A549 (cell line): ENCODE measurements around the gene LACTB.
A peak's percentile ranks its signal among the peaks of the same experiment; 100 is the strongest.

Source experiments
- BCL3 ChIP-seq: fragments of >200 bp; sonication (Bioruptor Twin); formaldehyde crosslinking; IDR thresholded peaks from 3 replicates; pipeline ENCODE4 v1.6.1; 2016
- JUNB ChIP-seq: fragments of >200 bp; sonication (Bioruptor Twin); formaldehyde crosslinking; IDR thresholded peaks from 2 replicates; pipeline ENCODE4 v1.6.1; 2016
- RAD21 ChIP-seq, 2 experiments: fragments of >200 bp in 1 of 2; sonication (Bioruptor Twin) in 1 of 2; formaldehyde crosslinking in 1 of 2; IDR thresholded peaks in 1 of 2; conservative IDR thresholded peaks in 1 of 2; 2 replicates in 1 of 2; 3 replicates in 1 of 2; pipeline ENCODE4 v1.6.1; 2012 to 2018; ENCODE audit warnings: inconsistent platforms in 1 of 2
- RNF2 ChIP-seq: fragments of 200-600 bp; sonication (generic); IDR thresholded peaks from 2 replicates; pipeline ENCODE4 v1.6.1; 2016; ENCODE audit warnings: low read depth, mild to moderate bottlenecking, antibody characterized with exemption, moderate library complexity, borderline replicate concordance
- SREBF2 ChIP-seq: fragments of 450-650 bp; IDR thresholded peaks from 2 replicates; pipeline ENCODE4 v1.6.1; 2014; ENCODE audit warnings: mild to moderate bottlenecking, moderate library complexity
- TF ChIP-seq, protein P1 (sequence below): fragments of >200 bp; sonication (Bioruptor Twin); formaldehyde crosslinking; IDR thresholded peaks from 3 replicates; pipeline ENCODE4 v1.5.1; 2016

DNA sequence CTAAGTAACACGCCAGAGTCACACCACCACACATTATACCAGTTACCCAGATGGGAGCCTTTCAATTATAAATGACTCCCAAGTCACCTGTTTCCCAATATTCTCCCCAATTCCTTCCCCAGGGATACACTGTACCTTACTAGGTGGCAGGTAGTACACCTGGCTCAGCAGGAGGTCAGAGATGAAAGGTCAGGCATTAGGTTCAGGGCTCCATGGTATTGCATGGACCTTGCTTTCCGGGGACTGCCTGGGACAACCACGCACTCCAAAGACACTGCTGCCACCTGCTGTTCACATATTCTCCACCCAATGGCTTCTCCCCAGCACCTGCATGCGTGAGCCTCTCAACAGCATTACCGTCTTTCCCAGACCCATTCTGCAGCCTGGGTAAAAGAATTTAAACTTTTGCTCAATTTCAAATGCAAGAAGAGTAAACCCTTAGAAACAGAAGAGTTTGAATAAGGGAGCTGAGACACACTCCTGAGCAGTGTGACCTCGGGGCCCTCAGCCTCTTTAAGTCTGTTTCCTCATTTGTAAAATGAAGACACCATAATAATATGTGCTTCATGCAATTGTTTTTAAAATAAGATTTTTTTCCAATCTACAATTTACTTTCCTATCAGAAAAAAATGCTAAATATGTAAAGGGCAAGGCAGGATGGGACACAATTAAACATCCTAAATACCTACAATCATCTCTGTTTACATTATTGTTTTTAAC is 28.0 kb upstream of the LACTB start:
- TF ChIP-seq, protein P1, sequence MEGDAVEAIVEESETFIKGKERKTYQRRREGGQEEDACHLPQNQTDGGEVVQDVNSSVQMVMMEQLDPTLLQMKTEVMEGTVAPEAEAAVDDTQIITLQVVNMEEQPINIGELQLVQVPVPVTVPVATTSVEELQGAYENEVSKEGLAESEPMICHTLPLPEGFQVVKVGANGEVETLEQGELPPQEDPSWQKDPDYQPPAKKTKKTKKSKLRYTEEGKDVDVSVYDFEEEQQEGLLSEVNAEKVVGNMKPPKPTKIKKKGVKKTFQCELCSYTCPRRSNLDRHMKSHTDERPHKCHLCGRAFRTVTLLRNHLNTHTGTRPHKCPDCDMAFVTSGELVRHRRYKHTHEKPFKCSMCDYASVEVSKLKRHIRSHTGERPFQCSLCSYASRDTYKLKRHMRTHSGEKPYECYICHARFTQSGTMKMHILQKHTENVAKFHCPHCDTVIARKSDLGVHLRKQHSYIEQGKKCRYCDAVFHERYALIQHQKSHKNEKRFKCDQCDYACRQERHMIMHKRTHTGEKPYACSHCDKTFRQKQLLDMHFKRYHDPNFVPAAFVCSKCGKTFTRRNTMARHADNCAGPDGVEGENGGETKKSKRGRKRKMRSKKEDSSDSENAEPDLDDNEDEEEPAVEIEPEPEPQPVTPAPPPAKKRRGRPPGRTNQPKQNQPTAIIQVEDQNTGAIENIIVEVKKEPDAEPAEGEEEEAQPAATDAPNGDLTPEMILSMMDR: peak; percentile 98
- peak; percentile 100 for TF ChIP-seq RAD21 (conservative IDR thresholded peaks at IDR 0.05 in 1 of 2, IDR thresholded peaks at IDR 0.05 in 1 of 2)
- no peak for TF ChIP-seq JUNB
- no peak for TF ChIP-seq SREBF2
- no peak for TF ChIP-seq BCL3
- TF ChIP-seq RNF2: no peak
